ENCODE data around the gene ATP6V0A4. TPM values are rescaled to one million over a fixed set of nuclear protein-coding genes. Genes with fewer than 3 reads are reported as not detected.
A peak's percentile ranks its signal among the peaks of the same experiment; 100 is the strongest.

ATP6V0A4 gene
- total RNA-seq, 3 donors from 2014 or later, result 2.6 to 4.7 TPM; not detected in 1

DNA sequence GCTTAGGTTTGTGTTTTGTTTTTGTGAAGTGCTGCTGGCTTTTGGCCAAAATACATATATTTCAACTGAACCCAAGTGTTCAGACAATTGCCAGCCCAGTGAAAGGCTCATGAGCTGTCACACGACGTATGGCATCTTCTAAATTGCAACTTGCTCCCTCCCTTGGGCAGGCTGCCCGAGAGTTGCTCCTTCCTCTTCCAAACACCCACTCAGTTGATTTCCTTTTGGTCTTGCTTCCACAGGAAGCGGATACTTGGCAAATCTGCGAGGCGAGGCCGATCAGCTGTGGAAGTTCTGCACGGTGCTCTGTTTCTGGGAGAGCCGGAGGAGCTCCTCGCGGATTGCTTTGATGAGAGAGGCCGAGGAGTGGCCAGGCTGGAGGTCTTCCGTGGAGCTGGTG lies 39.6 kb upstream of the ATP6V0A4 start:
- intact Hi-C loops (cut with DNase I; ENCODE audit: low total_unique reads), result no loop called here
- no peak for DNase-seq (ENCODE audit: low spot score in 2 of 2)
- H3K4me3 ChIP-seq, result peak overlapping the region in 1 of 3 donors; percentile 6
- no peak overlapping the region for H3K27ac ChIP-seq
- no peaks in the 10 kb centered on the region for H3K36me3 ChIP-seq
- no peaks in the 10 kb centered on the region for H3K9me3 ChIP-seq
- TF ChIP-seq POLR2AphosphoS5 (IDR thresholded peaks at IDR 0.05), result no peak
- TF ChIP-seq POLR2A (IDR thresholded peaks at IDR 0.05), result no peak
- no peak for TF ChIP-seq CTCF (IDR thresholded peaks at IDR 0.05)
- H3K4me1 ChIP-seq, result no peaks in the 10 kb centered on the region
- no peaks in the 10 kb centered on the region for H3K27me3 ChIP-seq

- Histone ChIP-seq H3K4me3 (no peak overlapping the region), H3K36me3 (no peaks in the 10 kb centered on the region), H3K27ac (no peak overlapping the region), H3K27me3 (no peaks in the 10 kb centered on the region), H3K4me1 (no peaks in the 10 kb centered on the region), H3K9me3 (no peaks in the 10 kb centered on the region)
- TF ChIP-seq POLR2A (IDR thresholded peaks at IDR 0.05), result no peak
- TF ChIP-seq CTCF (IDR thresholded peaks at IDR 0.05), result no peak
- no peak for TF ChIP-seq POLR2AphosphoS5 (IDR thresholded peaks at IDR 0.05)
- intact Hi-C loops (cut with DNase I; ENCODE audit: low total_unique reads), result no loop called here
- no peak for DNase-seq (ENCODE audit: low spot score in 2 of 2)
These were observed 37.1 kb upstream of the ATP6V0A4 start for GRCh38 chr7:138835087-138835486.

DNA sequence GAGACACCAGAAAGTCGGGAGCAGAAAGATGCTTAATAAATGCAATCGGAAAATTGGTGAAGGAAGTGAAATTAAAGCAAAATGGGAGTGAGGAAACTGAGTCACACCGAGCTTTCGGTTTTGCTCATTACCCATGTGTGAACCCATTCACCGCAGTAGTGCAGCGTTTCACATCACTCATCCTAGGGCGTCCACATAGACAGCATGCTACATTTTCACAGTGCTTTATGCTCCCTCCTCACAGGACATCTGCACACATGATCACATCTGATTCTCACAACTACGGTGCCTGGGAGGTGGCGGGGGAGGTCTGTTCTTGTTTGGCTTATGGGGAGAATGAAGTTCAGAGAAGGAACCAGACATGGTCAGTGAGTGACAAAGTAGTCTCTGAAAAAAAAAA lies 36.6 kb upstream of the ATP6V0A4 start:
- no peak overlapping the region for H3K27ac ChIP-seq
- H3K27me3 ChIP-seq, result no peaks in the 10 kb centered on the region
- intact Hi-C loops (cut with DNase I; ENCODE audit: low total_unique reads), result no loop called here
- DNase-seq (ENCODE audit: low spot score in 2 of 2), result no peak
- H3K9me3 ChIP-seq, result no peaks in the 10 kb centered on the region
- H3K36me3 ChIP-seq, result no peaks in the 10 kb centered on the region
- no peak for TF ChIP-seq POLR2AphosphoS5 (IDR thresholded peaks at IDR 0.05)
- TF ChIP-seq POLR2A (IDR thresholded peaks at IDR 0.05), result no peak
- TF ChIP-seq CTCF (IDR thresholded peaks at IDR 0.05), result no peak
- H3K4me3 ChIP-seq, result no peak overlapping the region
- no peaks in the 10 kb centered on the region for H3K4me1 ChIP-seq

DNA sequence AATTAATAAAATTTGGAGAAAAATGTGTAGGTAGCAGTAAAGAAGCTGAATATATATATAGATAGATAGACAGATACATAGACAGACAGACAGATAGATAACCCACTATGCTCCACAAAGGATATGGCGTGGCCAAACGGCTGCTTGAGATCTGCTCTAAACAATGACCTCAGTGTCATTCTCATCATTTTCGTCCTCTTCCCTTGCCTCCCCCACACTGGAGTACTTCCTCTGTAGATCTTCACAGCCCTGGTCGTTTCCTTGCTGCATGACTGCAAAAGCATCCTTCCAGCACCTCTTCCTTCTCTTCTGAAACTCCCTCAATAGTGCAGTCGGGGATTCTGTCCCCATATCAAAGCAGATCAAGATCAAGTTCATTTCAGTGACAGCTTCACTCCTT lies 35.6 kb upstream of the ATP6V0A4 start:
- no peaks in the 10 kb centered on the region for H3K36me3 ChIP-seq
- H3K4me3 ChIP-seq, result no peak overlapping the region
- H3K9me3 ChIP-seq, result no peaks in the 10 kb centered on the region
- no peak overlapping the region for H3K27ac ChIP-seq
- DNase-seq (ENCODE audit: low spot score in 2 of 2), result no peak
- H3K27me3 ChIP-seq, result no peaks in the 10 kb centered on the region
- TF ChIP-seq POLR2A (IDR thresholded peaks at IDR 0.05), result no peak
- intact Hi-C loops (cut with DNase I; ENCODE audit: low total_unique reads), result no loop called here
- no peaks in the 10 kb centered on the region for H3K4me1 ChIP-seq

- H3K36me3 ChIP-seq, result no peaks in the 10 kb centered on the region
- DNase-seq (ENCODE audit: low spot score in 2 of 2), result no peak
- no peaks in the 10 kb centered on the region for H3K4me1 ChIP-seq
- H3K9me3 ChIP-seq, result no peaks in the 10 kb centered on the region
- no peak overlapping the region for H3K4me3 ChIP-seq
- no peaks in the 10 kb centered on the region for H3K27me3 ChIP-seq
- no peak for TF ChIP-seq POLR2A (IDR thresholded peaks at IDR 0.05)
- no peak for TF ChIP-seq CTCF (IDR thresholded peaks at IDR 0.05)
- no peak for TF ChIP-seq POLR2AphosphoS5 (IDR thresholded peaks at IDR 0.05)
- intact Hi-C loops (cut with DNase I; ENCODE audit: low total_unique reads), result no loop called here
- H3K27ac ChIP-seq, result no peak overlapping the region
These were observed 35.0 kb upstream of the ATP6V0A4 start for GRCh38 chr7:138832966-138833365.

DNA sequence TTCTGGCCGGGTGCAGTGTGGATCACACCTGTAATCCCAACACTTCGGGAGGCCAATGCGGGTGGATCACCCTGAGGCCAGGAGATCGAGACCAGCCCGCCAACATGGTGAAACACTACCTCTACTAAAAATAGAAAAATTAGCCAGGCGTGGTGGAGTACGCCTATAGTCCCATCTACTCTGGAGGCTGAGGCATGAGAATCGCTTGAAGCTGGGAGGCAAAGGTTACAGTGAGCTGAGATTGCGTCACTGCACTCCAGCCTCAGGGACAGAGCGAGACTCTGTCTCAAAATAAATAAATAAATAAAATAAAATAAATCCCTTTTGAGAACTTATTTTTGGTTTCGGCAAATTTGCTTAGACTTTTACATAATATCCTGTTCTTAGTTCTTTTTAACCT lies 31.3 kb upstream of the ATP6V0A4 start:
- H3K4me3 ChIP-seq, result no peak overlapping the region
- no peaks in the 10 kb centered on the region for H3K9me3 ChIP-seq
- no peak for DNase-seq (ENCODE audit: low spot score in 2 of 2)
- intact Hi-C loops (cut with DNase I; ENCODE audit: low total_unique reads), result no loop called here
- TF ChIP-seq POLR2AphosphoS5 (IDR thresholded peaks at IDR 0.05) (no peak), POLR2A (IDR thresholded peaks at IDR 0.05) (no peak), CTCF (IDR thresholded peaks at IDR 0.05) (no peak)
- no peaks in the 10 kb centered on the region for H3K36me3 ChIP-seq
- no peaks in the 10 kb centered on the region for H3K27me3 ChIP-seq
- no peak overlapping the region for H3K27ac ChIP-seq
- H3K4me1 ChIP-seq, result no peaks in the 10 kb centered on the region

Measured in breast epithelium (tissue), 4 donors.